A673 (cell line): ENCODE results near the gene NAIF1. TPM values are rescaled to one million over a fixed set of nuclear protein-coding genes. Genes with fewer than 3 reads are reported as not detected.
A peak's percentile ranks its signal among the peaks of the same experiment; 100 is the strongest.

ENCODE experiments used
- BruUV-seq: library from RNA; stranded (reverse); fragments of 400-500 nt; replicated peaks from 2 replicates; lab custom pipeline; 2021; lab: Mats Ljungman, UMichigan
- CTCF ChIA-PET: fragments of 300-600 bp; sonication (Branson Sonifier 250); formaldehyde crosslinking; loops from one replicate; lab custom pipeline; 2022; ENCODE audit warnings: antibody characterized with exemption; lab: Charles Lee
- POLR2A ChIA-PET: fragments of 300-600 bp; sonication (Branson Sonifier 250); formaldehyde crosslinking; loops from one replicate; lab custom pipeline; 2022; ENCODE audit warnings: antibody characterized with exemption; ENCODE audit not compliant: low non-redundant PET; lab: Charles Lee
- DNase-seq: peaks from one replicate; pipeline ENCODE4 v3.0.0-alpha.2; 2015; ENCODE audit warnings: low spot score
- H3K27ac ChIP-seq: fragments of 200-600 bp; sonication (generic); 2 replicates; pipeline ENCODE4 v1.5.1; 2016; ENCODE audit warnings: mixed run types, low read depth, mild to moderate bottlenecking, mixed read lengths, antibody characterized with exemption, low read length; ENCODE audit not compliant: poor library complexity, severe bottlenecking
- H3K27me3 ChIP-seq: fragments of 200-600 bp; sonication (generic); replicated peaks from 2 replicates; pipeline ENCODE4 v1.6.1; 2017; ENCODE audit warnings: mixed run types, low read depth, mild to moderate bottlenecking, mixed read lengths, antibody characterized with exemption, low read length; ENCODE audit not compliant: insufficient read depth, poor library complexity
- H3K36me3 ChIP-seq: fragments of 200-600 bp; sonication (generic); 2 replicates; pipeline ENCODE4 v1.6.1; 2016; ENCODE audit warnings: mixed run types, mild to moderate bottlenecking, mixed read lengths, antibody characterized with exemption, low read length; ENCODE audit not compliant: insufficient read depth, poor library complexity, severe bottlenecking
- H3K4me1 ChIP-seq: fragments of 200-600 bp; sonication (generic); 2 replicates; pipeline ENCODE4 v1.6.1; 2017; ENCODE audit warnings: mixed run types, mild to moderate bottlenecking, mixed read lengths, antibody characterized with exemption, low read length; ENCODE audit not compliant: insufficient read depth, poor library complexity, severe bottlenecking
- H3K4me3 ChIP-seq: fragments of 200-600 bp; sonication (generic); 2 replicates; pipeline ENCODE4 v1.5.1; 2016; ENCODE audit warnings: low read depth, mixed run types, mild to moderate bottlenecking, mixed read lengths, low read length; ENCODE audit not compliant: poor library complexity, severe bottlenecking
- H3K9me3 ChIP-seq: fragments of 200-600 bp; sonication (generic); 2 replicates; pipeline ENCODE4 v1.6.1; 2016; ENCODE audit warnings: mixed run types, low read depth, mild to moderate bottlenecking, mixed read lengths, antibody characterized with exemption, low read length; ENCODE audit not compliant: poor library complexity, severe bottlenecking
- CTCF ChIP-seq: fragments of 300-800, 200-600 bp; sonication (generic); conservative IDR thresholded peaks from 2 replicates; pipeline ENCODE4 v1.5.1; 2017; ENCODE audit warnings: low read depth, mild to moderate bottlenecking, antibody characterized with exemption, low read length, moderate library complexity, mixed read lengths
- EZH2 ChIP-seq: fragments of 200-600 bp; sonication (generic); IDR thresholded peaks from 2 replicates; pipeline ENCODE4 v1.6.1; 2017; ENCODE audit warnings: borderline replicate concordance, low read depth, mild to moderate bottlenecking, mixed read lengths, antibody characterized with exemption, low read length; ENCODE audit not compliant: poor library complexity, severe bottlenecking
- intact Hi-C: fragments of 100-400 bp; cut with micrococcal nuclease; formaldehyde crosslinking; loops from one replicate; pipeline ENCODE4 v1.10.0; 2022; ENCODE audit not compliant: unreplicated experiment
- total RNA-seq: library from RNA; stranded (reverse); gene quantifications from 2 replicates; pipeline ENCODE4 v1.2.3, GENCODE V29; 2021

NAIF1 gene
- total RNA-seq, 1 experiment from 2014 or later: 9.3 TPM

DNA sequence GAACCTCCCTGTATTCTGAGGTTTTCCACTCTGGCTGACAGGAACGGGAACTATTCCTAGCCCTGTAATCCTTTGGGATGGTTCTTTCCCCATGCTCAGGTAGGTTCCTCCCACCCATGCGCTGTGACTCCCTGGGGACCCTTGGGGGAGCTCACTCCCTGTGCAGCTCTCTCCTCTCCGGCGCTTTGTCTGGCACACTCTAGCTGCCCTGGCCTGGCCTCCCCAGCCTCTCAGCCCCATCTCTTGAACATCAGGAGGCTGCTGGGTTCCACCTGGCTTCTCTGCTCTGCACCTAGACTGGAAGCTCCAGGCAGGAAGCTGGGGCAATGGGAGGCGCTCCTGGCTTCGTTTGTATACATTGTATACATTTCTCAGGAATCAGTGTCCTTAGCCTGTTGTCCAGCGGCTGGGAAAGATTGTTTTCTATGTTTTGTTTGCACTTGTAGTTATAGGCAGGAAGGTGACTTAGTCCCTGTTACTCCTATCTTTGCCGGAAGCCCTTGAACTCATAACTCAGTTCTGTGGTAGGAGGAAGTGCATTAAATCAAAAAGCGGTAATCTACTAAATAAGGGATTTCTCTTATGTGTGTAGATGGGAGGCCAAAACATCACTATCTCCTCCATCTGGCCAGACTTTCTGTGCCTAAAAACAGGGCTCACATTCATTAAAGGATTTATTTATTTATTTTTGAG lies 21.3 kb upstream of the NAIF1 start:
- TF ChIP-seq CTCF (no peak), EZH2 (no peak)
- Histone ChIP-seq H3K36me3 (peaks cover 13% of the 10 kb centered on the region), H3K27ac (peak overlapping the region; percentile 32), H3K9me3 (no peaks in the 10 kb centered on the region), H3K4me3 (no peak overlapping the region), H3K27me3 (no peaks in the 10 kb centered on the region), H3K4me1 (peaks cover 32% of the 10 kb centered on the region)
- DNase-seq: no peak
- intact Hi-C loops: no loop called here
- ChIA-PET CTCF (no interaction called here), POLR2A (interaction anchor here (0.6 kb wide), 1 partner anchor 331 kb away, joined by 3 read pairs; no protein-coding TSS in a partner anchor)
- BruUV-seq: no TSS peak

GRCh38 chr9:128087262-128087661 lies 20.1 kb upstream of the NAIF1 start:
- intact Hi-C loops: no loop called here

GRCh38 chr9:128085943-128086342 lies 18.8 kb upstream of the NAIF1 start:
- Histone ChIP-seq H3K27ac (no peak overlapping the region), H3K27me3 (no peaks in the 10 kb centered on the region), H3K36me3 (peaks cover 13% of the 10 kb centered on the region), H3K4me3 (no peak overlapping the region), H3K4me1 (peaks cover 16% of the 10 kb centered on the region), H3K9me3 (no peaks in the 10 kb centered on the region)
- no peak for DNase-seq
- ChIA-PET POLR2A (no interaction called here), CTCF (no interaction called here)
- no TSS peak for BruUV-seq
- intact Hi-C loops: loop anchor here (1.0 kb wide), 1 partner anchor 7 kb away; no protein-coding TSS in a partner anchor
- no peak for TF ChIP-seq EZH2
- TF ChIP-seq CTCF: no peak

More at GRCh38 chr9:128087262-128087661, 20.1 kb upstream of the NAIF1 start:
- DNase-seq: no peak
- peaks cover 13% of the 10 kb centered on the region for H3K36me3 ChIP-seq
- peaks cover 21% of the 10 kb centered on the region for H3K4me1 ChIP-seq
- BruUV-seq: no TSS peak
- ChIA-PET CTCF (no interaction called here), POLR2A (no interaction called here)
- no peaks in the 10 kb centered on the region for H3K27me3 ChIP-seq
- no peak for TF ChIP-seq EZH2
- no peak for TF ChIP-seq CTCF
- H3K9me3 ChIP-seq: no peaks in the 10 kb centered on the region
- H3K4me3 ChIP-seq: no peak overlapping the region
- H3K27ac ChIP-seq: no peak overlapping the region
